GM20431 (cell line): Measurements from ENCODE around the gene KRTAP12-3.
"Not testable (repeated sequence)": the region's sequence is repeated elsewhere in the genome, so short reads cannot be mapped to it uniquely, and the experiment has no call there.

Experiments used
- in situ Hi-C: fragments of 300-500 bp; cut with MseI, MboI; formaldehyde crosslinking; loops from one replicate; pipeline ENCODE4 v1.15.0; 2020; ENCODE audit warnings: low sequenced_read_pairs; ENCODE audit not compliant: unreplicated experiment

Gene KRTAP12-3

GRCh38 chr21:44681861-44682579 lies 24.3 kb downstream of the KRTAP12-3 start, which contains the start of gene KRTAP12-1:
Gene KRTAP12-1, minus strand, starts transcription at chr21:44682163. Its CDS starts 40 bp downstream, at chr21:44682123.
- in situ Hi-C loops = no loop called here

GRCh38 chr21:44682580-44683151 lies 24.9 kb downstream of the KRTAP12-3 start:
- in situ Hi-C loops = no loop called here

DNA sequence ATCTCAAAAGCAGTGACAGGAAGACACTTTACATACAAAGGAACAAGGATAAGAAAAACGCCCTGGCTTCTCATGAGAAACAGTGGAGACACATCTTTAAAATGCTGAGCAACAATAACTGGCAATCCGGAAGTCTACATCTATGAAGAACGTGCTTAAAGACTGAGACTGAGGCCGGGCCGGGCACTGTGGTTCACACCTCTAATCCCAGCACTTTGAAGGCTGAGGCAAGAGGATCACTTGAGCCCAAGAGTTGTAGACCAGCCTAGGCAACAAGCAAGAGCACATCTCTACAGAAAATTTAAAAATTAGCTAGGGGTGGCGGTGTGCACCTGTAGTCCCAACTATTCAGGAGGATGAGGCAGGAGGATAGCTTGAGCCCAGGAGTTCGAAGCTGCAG lies 26.3 kb downstream of the KRTAP12-3 start:
- in situ Hi-C loops = no loop called here

GRCh38 chr21:44684483-44684882 lies 26.8 kb downstream of the KRTAP12-3 start:
- in situ Hi-C loops = no loop called here

- in situ Hi-C loops = not testable (repeated sequence)
These were observed 27.3 kb downstream of the KRTAP12-3 start for GRCh38 chr21:44685050-44685449.

DNA sequence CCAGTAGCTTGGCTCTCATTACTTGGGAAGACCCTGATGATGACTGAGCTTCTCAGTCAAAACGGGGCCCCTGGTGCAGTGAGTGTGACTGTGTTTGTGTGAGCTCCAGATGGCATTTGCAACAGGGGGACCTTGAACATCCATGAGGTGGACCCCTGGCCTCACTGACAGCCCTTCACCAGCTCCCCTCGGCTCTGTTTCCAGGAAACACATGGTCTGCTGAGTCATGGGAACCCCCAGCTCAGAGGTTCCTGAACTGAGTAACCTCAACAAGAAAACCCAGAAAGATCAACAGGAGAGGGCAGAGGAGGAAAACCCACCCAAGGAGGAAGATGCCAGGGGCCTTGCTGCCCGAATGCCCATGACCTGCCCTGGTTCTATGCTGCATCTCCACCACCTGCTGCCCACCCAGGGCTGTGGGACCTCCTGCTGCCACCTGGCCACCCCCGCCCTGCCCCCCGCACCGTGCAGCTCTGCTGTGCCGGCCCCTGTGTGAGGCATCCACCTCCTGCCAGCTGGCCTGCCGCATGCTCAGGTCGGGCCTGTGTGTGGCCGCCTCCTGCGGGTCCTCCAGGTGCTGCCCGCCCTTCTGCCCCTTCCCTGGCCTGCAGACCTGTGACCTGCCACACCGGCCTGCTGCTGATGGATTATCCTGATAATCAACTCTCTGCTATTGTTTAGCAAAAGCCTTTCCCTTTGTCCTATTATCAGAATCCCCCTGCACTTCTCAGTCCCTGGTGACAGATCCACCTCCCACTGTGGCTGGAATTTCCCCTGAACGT lies 28.5 kb downstream of the KRTAP12-3 start:
- in situ Hi-C loops = no loop called here

DNA sequence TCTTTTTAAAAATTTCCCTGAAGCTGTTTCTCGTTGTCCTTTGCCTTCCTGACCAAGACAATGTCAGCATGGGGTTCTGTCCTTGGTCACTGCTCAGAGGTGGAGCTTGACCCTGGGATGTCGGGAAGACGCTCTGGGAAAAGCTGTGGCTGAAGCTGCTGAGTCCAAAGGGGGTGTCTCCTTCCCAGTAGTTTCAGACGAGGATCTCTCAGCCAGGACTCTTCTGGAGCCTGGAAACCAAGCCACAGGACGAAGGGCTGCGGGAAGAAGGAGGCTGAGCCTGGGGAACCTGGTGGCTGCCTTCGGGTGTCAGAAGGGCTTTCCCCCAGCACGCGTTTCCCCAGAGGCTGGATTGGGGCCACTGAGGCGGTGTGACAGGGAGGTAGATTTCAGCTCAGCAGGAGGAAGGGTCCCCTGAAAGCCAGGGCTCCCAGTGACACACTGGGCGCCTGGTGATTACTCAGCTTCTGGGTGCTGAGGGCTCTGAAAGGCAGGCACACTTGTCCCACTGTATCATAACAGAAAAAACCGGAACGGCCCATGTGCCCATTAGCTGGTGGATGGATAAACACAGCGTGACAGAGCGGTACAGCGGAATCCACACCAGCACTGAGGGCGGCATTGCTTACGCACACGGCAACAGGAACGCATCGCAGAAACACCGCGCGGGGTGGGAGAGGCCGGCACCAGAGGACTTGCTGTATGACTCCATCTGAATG lies 29.3 kb downstream of the KRTAP12-3 start:
- in situ Hi-C loops = no loop called here

- in situ Hi-C loops = no loop called here
These were observed 29.9 kb downstream of the KRTAP12-3 start for GRCh38 chr21:44687671-44688070.

DNA sequence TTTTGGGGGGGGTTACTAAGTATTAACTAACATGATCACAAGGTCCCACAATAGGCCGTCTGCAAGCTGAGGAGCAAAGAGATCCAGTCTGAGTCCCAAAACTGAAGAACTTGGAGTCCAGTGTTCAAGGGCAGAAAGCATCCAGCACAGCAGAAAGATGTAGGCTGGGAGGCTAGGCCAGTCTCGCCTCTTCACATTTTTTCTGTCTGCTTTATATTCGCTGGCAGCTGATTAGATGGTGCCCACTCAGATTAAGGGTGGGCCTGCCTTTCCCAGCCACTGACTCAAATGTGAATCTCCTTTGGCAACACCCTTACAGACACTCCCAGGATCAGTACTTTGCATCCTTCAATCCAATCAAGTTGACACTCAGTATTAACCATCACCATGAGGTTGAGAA lies 32.0 kb downstream of the KRTAP12-3 start:
- in situ Hi-C loops = not testable (repeated sequence)

DNA sequence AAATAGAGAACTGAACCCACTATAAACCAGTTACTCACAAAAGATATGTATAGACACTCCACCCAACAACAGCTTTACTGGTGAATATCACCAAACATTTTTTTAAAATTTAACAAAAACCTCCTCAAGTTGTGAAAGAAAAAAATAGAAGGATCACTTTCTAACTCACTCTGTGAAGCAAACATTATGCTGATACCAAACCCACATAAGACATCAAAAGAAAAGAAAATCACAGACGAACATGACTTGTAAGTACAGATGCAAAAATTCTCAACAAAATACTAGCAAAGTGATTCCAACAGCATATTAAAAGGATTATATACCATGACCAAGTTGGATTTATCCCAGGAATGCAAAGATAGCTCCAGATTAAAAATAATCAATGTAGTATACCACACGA lies 34.0 kb downstream of the KRTAP12-3 start:
- in situ Hi-C loops = no loop called here

DNA sequence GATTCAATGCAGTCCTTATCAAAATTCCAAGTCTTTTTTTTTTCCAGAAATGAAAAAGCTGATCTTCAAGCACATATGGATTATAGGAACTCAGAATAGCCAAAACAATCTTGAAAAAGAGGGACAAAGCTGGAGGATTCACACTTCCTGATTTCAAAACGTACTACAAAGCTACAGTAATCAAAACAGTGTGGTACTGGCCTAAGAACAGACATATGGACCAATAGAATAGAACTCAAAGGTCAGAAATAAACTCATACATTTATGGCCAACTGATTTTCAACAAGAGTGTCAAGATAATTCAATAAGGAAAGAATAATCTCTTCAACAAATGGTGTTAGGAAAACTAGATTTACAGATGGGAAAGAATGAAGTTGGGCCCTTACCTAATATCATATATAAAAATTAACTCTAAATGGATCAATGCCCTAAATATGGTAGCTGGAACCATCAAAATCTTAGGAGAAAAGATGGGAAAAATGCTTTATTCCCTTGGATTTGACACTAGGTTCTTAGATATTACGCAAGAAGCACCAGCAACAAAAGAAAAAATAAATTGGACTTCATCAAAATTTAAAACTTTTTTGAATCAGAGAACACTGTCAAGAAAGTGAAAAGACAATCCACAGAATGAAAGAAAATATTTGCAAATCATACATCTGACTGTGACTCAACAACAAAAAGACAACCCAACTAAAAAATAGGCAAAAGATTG lies 35.2 kb downstream of the KRTAP12-3 start:
- in situ Hi-C loops = no loop called here

- in situ Hi-C loops = no loop called here
These were observed 37.0 kb downstream of the KRTAP12-3 start for GRCh38 chr21:44694776-44695175.

GRCh38 chr21:44695184-44695583 lies 37.5 kb downstream of the KRTAP12-3 start:
- in situ Hi-C loops = no loop called here

GRCh38 chr21:44695641-44696040 lies 37.9 kb downstream of the KRTAP12-3 start:
- in situ Hi-C loops = no loop called here

DNA sequence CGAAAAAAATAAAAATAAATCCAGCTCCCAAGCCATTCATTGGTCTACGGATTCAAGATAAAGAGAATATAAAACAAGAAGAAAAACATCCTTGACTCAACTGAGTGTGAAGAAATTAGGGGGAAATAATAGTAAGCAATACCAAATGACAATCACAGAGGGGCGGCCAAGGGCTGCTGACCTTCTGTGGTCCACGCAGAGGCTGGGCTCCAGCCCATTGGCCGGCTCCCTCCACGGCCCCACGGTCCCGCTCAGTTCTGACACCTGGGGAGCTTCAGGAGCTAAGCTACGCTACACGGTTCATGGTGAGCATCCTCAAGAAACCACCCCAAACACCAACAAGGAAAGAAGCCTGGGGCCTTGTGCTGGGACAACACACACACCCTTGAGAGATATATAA lies 38.8 kb downstream of the KRTAP12-3 start:
- in situ Hi-C loops = no loop called here

DNA sequence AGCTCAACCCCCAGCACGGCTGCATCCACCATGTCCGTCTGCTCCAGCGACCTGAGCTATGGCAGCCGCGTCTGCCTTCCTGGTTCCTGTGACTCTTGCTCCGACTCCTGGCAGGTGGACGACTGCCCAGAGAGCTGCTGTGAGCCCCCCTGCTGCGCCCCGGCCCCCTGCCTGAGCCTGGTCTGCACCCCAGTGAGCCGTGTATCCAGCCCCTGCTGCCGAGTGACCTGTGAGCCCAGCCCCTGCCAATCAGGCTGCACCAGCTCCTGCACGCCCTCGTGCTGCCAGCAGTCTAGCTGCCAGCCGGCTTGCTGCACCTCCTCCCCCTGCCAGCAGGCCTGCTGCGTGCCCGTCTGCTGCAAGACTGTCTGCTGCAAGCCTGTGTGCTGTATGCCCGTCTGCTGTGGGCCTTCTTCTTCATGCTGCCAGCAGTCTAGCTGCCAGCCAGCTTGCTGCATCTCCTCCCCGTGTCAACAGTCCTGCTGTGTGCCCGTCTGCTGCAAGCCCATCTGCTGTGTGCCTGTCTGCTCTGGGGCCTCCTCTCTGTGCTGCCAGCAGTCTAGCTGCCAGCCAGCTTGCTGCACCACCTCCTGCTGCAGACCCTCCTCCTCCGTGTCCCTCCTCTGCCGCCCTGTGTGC lies 39.6 kb downstream of the KRTAP12-3 start, which contains the start of gene KRTAP10-12:
Gene KRTAP10-12, plus strand, starts transcription at position 1 of the 639 bp plus-strand sequence. Its CDS starts 30 bp downstream, at position 31.
- in situ Hi-C loops = not testable (repeated sequence)

DNA sequence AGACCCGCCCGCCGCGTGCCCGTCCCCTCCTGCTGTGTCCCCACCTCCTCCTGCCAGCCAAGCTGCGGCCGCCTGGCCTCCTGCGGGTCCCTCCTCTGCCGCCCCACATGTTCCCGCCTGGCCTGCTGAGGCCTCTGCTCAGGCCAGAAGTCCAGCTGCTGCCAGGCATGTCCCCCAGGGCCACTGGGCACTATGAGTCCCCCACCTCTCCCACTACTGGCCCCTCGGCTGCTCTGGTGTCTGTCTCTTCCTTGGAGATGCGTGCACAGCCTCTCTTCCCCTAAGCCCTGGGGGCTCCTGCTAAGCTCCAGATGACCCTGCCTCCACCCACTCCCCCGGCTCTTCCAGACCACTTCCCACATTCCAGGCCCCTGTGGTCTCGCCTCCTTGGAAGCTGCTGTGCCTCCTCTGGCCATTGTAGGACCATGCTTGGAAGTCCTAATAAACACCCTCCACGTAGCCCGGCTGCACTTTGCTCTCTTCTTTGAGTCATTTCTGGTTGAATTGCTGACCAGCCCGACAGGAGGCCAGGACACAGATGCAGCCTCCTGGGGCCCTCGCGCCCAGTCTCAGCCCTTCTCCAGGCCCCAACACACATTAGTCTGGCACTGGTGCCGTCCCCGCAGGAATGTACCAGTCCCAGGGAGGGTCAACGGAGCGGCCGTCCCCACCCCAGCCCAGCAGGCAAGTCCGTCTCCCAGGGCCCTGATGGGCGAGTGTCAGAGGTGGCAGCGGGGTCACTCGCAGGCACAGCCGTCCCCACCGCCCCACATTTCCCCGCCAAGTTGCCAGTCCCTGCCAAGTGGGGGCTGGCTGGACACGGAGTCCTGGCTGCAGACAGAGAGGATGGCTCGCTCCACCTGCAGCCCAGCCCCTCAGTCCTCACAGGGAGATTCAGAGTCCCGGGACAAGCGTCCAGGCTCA lies 40.3 kb downstream of the KRTAP12-3 start:
- in situ Hi-C loops = no loop called here

- in situ Hi-C loops = no loop called here
These were observed 41.8 kb downstream of the KRTAP12-3 start for GRCh38 chr21:44699502-44700001.
